HepG2 (cell line): ENCODE results near the gene DNAJA2. TPM values are rescaled to one million over a fixed set of nuclear protein-coding genes. Genes with fewer than 3 reads are reported as not detected.

Source experiments
- ARID5B ChIP-seq: IDR thresholded peaks from 2 replicates; pipeline ENCODE4 v1.4.0; 2020; ENCODE audit warnings: mild to moderate bottlenecking, missing genetic modification reagents
- FOXJ3 ChIP-seq: sonication (generic); formaldehyde crosslinking; IDR thresholded peaks from 2 replicates; pipeline ENCODE4 v1.4.0; 2020; ENCODE audit warnings: missing genetic modification reagents, mild to moderate bottlenecking, borderline replicate concordance
- JDP2 ChIP-seq: sonication (generic); formaldehyde crosslinking; IDR thresholded peaks from 2 replicates; pipeline ENCODE4 v1.8.1; 2022; ENCODE audit warnings: missing genetic modification reagents, borderline replicate concordance
- MNT ChIP-seq: fragments of 450-650 bp; IDR thresholded peaks from 2 replicates; pipeline ENCODE4 v1.6.1; 2016
- SAP130 ChIP-seq: IDR thresholded peaks from 2 replicates; pipeline ENCODE4 v1.6.1; 2016; ENCODE audit warnings: low read depth
- SMC3 ChIP-seq: IDR thresholded peaks from 2 replicates; pipeline ENCODE4 v1.6.1; 2011; ENCODE audit warnings: low read length, improper control_type of control experiment
- TARDBP ChIP-seq: sonication (generic); formaldehyde crosslinking; IDR thresholded peaks from 2 replicates; pipeline ENCODE4 v1.8.0; 2022; ENCODE audit warnings: mild to moderate bottlenecking, missing genetic modification reagents
- TRIM24 ChIP-seq: sonication (generic); formaldehyde crosslinking; IDR thresholded peaks from 2 replicates; pipeline ENCODE4 v1.8.0; 2022; ENCODE audit warnings: mild to moderate bottlenecking, missing genetic modification reagents
- ZFX ChIP-seq: sonication (generic); formaldehyde crosslinking; IDR thresholded peaks from 2 replicates; pipeline ENCODE4 v1.4.0; 2020; ENCODE audit warnings: mild to moderate bottlenecking, low read depth, missing genetic modification reagents, moderate library complexity
- ZNF18 ChIP-seq: sonication (generic); formaldehyde crosslinking; IDR thresholded peaks from 2 replicates; pipeline ENCODE4 v1.8.0; 2022; ENCODE audit warnings: mild to moderate bottlenecking, missing genetic modification reagents; ENCODE audit not compliant: insufficient replicate concordance
- ZNF407 ChIP-seq: sonication (generic); formaldehyde crosslinking; IDR thresholded peaks from one replicate; pipeline ENCODE4 v1.5.1; 2020; ENCODE audit warnings: mild to moderate bottlenecking, missing genetic modification reagents; ENCODE audit errors: not compliant biosample characterization
- ZNF549 ChIP-seq: sonication (generic); formaldehyde crosslinking; IDR thresholded peaks from 2 replicates; pipeline ENCODE4 v1.5.0; 2020; ENCODE audit warnings: missing genetic modification reagents
- ZNF644 ChIP-seq: IDR thresholded peaks from 2 replicates; pipeline ENCODE4 v1.6.1; 2016; ENCODE audit warnings: low read depth
- ZNF883 ChIP-seq: sonication (generic); formaldehyde crosslinking; IDR thresholded peaks from 2 replicates; pipeline ENCODE4 v1.5.1; 2020; ENCODE audit warnings: mild to moderate bottlenecking, missing genetic modification reagents; ENCODE audit errors: not compliant biosample characterization
- polyA plus RNA-seq, 8 experiments: library from polyadenylated mRNA; depleted of rRNA in 3 of 8; stranded (reverse) in 7 of 8; unstranded in 1 of 8; fragments of >200 nt; fragmentation: Illumina TruSeq in 4 of 8; extraction: Trizol in 4 of 8; gene quantifications; 2 replicates each; pipeline versions ENCODE4 v1.2.1 to v1.2.3, GENCODE V29; 2011 to 2016; ENCODE audit warnings: low read depth in 4 of 8, missing spikeins in 1 of 8, mixed read lengths in 1 of 8; ENCODE audit not compliant: insufficient read depth in 1 of 8
- total RNA-seq, 5 experiments: library from RNA; depleted of rRNA; stranded (reverse); fragments of >200 nt; fragmentation: Illumina TruSeq; extraction: Trizol; gene quantifications; 2 replicates each; pipeline ENCODE4 v1.2.3, GENCODE V29; 2016; ENCODE audit warnings: low read depth in 1 of 5

The DNAJA2 gene
- total and polyA plus RNA-seq, 2 of the 13 experiments (the other 11 are each of a cell fraction or from before 2014, with no cell fraction given), result 25.4 to 176 TPM

- TF ChIP-seq ZNF18 (no peak), ARID5B (CRISPR knock-in tag) (peak; percentile 25; the same call in 1 of the 2 replicates), ZNF883 (no peak), ZFX (CRISPR knock-in tag) (peak; percentile 26; the same call in 1 of the 2 replicates), ZNF549 (CRISPR knock-in tag) (no peak), MNT (no peak), JDP2 (CRISPR knock-in tag) (no peak), ZNF644 (CRISPR knock-in tag) (peak; percentile 75), SAP130 (CRISPR knock-in tag) (peak; percentile 93), FOXJ3 (CRISPR knock-in tag) (no peak), ZNF407 (CRISPR knock-in tag) (no peak), TRIM24 (no peak), SMC3 (0 out of 2 replicates have a peak, but pooled peaks have one; percentile 8), TARDBP (0 out of 2 replicates have a peak, but pooled peaks have one; percentile 33)
These were observed 3.4 kb downstream of the DNAJA2 start (continued) for GRCh38 chr16:46970089-46970488.
